HG03025 (cell line): Measurements from ENCODE around the gene GNAT2.
"Not testable (repeated sequence)": the region's sequence is repeated elsewhere in the genome, so short reads cannot be mapped to it uniquely, and the experiment has no call there.

Experiments
- ATAC-seq: cut with Tn5 transposase; IDR thresholded peaks from one replicate; pipeline ENCODE4 v1.9.1; 2021; ENCODE audit warnings: mild to moderate bottlenecking, moderate library complexity; ENCODE audit not compliant: unreplicated experiment, low FRiP score

The GNAT2 gene

GRCh38 chr1:109619576-109620400 lies at the start of gene GNAT2, which contains the start of gene AMPD2:
Gene GNAT2, minus strand, starts transcription at chr1:109619616. Its CDS starts 6,746 bp downstream, at chr1:109612870.
Gene AMPD2, plus strand, starts transcription at chr1:109619837. Its CDS starts 1,339 bp downstream, at chr1:109621176.
- no peak for ATAC-seq

GRCh38 chr1:109668123-109668775 lies 48.8 kb upstream of the GNAT2 start:
- no peak for ATAC-seq

- ATAC-seq, result peak; percentile 66
These were observed 48.2 kb upstream of the GNAT2 start, which contains the start of gene GSTM2 for GRCh38 chr1:109667452-109668122. Gene GSTM2, plus strand, starts transcription at chr1:109668057. Its CDS starts 59 bp downstream, at chr1:109668116.

GRCh38 chr1:109664671-109665070 lies 45.3 kb upstream of the GNAT2 start:
- ATAC-seq, result no peak

DNA sequence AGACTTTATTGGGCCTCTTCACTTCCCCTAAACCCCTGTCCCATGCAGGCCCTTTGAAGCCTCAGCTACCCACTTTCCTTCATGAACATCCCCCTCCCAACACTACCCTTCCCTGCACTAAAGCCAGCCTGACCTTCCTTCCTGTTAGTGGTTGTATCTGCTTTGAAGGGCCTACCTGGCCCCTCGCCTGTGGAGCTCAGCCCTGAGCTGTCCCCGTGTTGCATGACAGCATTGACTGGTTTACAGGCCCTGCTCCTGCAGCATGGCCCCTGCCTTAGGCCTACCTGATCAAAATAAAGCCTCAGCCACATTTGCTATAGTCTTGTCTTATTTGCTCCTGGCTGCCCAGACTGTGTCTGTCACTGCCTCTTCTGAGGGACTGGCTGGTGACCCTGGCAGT lies 42.0 kb upstream of the GNAT2 start:
- ATAC-seq, result no peak

DNA sequence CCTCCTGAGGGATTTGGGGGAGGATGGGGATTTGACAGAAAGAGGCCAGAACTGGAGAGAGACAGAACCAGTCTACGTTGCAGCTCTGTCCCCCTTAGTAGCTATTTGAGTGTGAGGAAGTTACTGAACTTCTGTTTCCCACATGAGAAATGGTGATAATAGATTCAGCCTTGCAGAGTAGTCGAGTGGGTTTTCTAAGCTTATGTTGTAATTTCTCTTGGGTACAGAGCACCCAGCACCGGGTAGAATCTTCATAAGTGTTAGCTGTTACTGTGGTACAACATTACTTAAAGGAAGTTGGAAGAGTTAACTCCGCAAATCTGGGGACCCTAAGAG lies 41.2 kb upstream of the GNAT2 start:
- ATAC-seq, result not testable (repeated sequence)

DNA sequence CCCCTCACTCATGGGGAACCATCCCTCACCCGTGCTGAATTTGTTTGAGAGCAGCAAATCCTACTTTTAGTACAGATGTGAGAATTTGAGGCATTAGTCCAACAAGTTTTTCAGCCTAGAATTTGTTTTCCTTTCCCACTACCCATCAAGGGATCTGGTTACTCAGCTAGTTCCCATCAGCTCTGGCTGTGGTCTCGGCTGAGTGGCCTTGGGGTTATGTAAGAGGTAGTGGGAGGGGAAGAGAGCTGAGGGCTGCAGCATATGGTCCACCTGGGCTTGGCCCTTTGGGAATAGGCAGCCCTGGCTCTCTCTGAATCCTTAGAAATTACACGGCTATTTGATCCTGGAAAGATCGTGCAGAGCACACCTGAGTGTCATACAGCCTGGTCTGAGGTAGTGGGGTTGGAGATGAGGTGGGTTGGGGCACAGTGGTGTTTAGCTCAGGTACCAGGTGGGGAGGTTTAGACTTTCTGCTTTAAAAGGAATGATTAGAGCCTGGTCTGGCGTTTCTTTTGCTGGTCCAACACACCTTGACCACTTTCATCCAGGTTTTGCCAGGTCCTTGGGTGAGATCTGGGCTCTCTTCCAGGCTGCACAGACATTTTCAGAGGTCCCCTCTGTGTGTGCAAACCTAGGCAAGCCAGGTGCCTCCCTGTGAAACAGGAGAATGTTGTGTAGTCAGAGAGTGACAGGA lies 40.7 kb upstream of the GNAT2 start:
- no peak for ATAC-seq

GRCh38 chr1:109659145-109659544 lies 39.7 kb upstream of the GNAT2 start:
- no peak for ATAC-seq

GRCh38 chr1:109658533-109659042 lies 39.2 kb upstream of the GNAT2 start:
- ATAC-seq, result no peak

- ATAC-seq, result no peak
These were observed 38.6 kb upstream of the GNAT2 start for GRCh38 chr1:109657970-109658369.

DNA sequence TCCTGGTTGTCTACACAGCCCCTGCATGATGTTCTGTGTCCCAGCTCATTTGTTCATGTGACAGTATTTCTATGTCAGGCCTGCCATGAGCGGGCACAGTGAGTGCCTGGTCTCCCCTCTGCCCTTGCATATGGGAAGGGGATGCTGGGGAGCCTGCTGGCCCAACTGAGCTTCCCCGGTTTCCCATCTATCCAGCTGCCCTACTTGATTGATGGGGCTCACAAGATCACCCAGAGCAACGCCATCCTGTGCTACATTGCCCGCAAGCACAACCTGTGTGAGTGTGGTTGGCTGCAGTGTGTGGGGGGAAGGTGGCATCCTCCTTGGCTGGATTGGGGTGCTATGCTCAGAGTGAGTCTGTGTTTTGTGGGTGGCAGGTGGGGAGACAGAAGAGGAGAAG lies 38.0 kb upstream of the GNAT2 start:
- no peak for ATAC-seq

DNA sequence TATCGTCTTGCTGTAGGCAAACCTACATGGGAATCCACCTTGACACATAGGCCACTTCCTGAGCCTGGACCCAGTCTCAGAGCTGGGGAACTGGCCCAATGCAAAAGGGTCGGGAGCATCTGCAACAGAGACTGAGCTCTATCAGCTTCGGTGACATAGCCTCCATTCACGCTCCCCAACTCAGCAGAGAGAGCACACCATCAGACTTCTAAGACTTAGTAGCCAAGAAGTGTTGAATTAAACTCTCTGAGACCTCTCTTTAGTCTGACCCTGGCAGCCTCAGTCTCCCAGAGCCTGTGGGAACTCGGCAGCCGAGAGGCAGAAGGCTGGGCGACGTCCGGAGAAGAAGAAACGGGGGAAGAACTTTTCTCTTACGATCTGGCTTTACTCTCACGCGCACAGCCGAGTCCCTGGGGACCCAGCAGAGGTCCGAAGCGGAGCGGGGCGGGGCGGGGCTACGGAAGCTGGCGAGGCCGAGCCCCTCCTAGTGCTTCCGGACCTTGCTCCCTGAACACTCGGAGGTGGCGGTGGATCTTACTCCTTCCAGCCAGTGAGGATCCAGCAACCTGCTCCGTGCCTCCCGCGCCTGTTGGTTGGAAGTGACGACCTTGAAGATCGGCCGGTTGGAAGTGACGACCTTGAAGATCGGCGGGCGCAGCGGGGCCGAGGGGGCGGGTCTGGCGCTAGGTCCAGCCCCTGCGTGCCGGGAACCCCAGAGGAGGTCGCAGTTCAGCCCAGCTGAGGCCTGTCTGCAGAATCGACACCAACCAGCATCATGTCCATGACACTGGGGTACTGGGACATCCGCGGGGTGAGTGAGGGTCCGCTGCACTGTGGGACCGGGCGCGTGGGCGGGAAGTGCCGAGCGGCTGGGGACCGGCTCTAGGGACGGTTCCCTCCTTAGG lies 36.5 kb upstream of the GNAT2 start, which contains the start of gene GSTM4:
TSS of gene GSTM4 (plus strand) at position 485 of the 905 bp plus-strand sequence. CDS start at position 776, 291 bp downstream.
- ATAC-seq, result peak; percentile 90

GRCh38 chr1:109654519-109654918 lies 35.1 kb upstream of the GNAT2 start:
- no peak for ATAC-seq

- ATAC-seq, result no peak
These were observed 33.9 kb upstream of the GNAT2 start for GRCh38 chr1:109653306-109653705.

DNA sequence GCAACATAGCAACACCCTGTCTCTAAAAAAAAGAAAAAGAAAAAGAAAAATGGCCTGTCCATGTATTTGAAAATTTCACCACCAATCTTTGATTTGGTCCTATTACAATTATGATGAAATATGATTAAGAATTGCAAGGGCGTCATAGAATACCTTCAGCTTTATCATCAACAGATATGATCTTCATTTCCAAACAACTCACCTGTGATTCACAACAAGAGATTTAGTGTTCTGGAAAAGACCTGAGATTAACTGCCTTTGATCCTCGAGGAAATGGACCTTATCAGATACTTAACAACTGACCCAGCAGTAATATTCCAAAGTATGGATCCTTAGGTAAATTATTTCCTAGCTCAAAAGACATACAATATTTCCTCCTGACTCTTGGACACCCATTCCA lies 33.0 kb upstream of the GNAT2 start:
- no peak for ATAC-seq

DNA sequence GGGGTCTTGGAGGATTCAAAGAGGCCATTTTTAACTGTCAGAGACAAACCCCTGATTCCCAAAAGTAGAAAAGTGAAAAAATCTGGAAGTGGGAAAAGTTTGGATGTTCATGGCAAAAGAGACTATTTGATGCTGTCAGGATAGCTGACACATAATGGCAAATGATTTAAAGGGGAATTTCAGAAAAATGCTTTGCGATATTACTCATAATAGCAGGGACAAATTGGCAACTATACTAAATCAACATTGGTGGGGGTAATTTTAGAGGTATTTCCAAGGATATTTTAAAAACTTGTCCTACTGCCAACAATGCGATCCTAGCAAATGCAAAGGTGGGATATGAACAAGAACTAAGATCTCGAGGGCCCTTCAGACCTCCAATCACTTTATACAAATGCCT lies 31.2 kb upstream of the GNAT2 start:
- ATAC-seq, result no peak

DNA sequence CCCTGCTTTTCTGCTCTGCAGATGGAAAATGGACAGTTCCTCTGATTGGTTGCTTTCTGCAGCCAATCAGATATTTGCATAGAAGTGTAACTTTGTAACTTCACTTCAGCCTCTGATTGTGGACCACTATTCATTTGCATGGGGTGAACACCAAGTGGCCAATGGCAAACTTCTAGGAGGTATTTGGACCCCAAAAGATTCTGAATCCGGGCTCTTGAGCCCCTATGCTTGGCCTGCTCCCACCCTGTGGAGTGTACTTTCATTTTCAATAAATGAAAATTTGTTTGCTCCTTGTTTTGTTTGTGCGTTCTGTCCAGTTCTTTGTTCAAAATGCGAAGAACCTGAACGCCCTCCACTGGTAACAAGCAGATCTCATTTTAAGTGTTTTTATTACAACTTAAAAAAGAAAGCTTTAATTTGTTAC lies 30.1 kb upstream of the GNAT2 start:
- ATAC-seq, result no peak

DNA sequence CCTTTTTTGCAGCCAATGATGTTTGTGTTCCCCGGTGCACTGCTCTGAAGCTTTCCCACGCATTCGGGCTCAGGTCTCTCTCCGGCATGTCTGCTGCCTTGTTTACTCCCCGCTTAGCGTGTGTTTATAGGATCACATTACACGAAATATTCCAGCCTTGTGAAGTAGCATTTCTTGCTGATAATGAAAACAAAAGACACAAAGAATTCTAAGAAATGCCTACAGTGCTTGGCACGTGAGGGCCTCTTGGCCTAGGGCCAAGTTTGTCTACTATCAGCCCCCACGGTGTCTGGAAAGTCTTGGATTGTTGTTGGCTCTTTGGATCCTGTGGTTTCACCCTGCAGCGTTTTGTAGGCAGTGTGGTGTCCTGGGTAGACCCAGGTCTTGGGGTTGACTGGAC lies 25.3 kb upstream of the GNAT2 start:
- no peak for ATAC-seq
